ENCODE measurements around the gene SLC25A23. TPM values are rescaled to one million over a fixed set of nuclear protein-coding genes. Genes with fewer than 3 reads are reported as not detected.

Gene SLC25A23
- total RNA-seq, 1 experiment from 2014 or later, result 60.6 TPM

GRCh38 chr19:6460099-6460884, 700 bp upstream of the SLC25A23 start:
- peak; percentile 100 for DNase-seq (ENCODE audit: low spot score)
- in situ Hi-C loops (cut with HindIII; ENCODE audit: low sequenced_read_pairs), result no loop called here

GRCh38 chr19:6458695-6459261, 814 bp downstream of the SLC25A23 start:
- in situ Hi-C loops (cut with HindIII; ENCODE audit: low sequenced_read_pairs), result no loop called here

GRCh38 chr19:6457958-6458694, 1.5 kb downstream of the SLC25A23 start:
- peak; percentile 26 for DNase-seq (ENCODE audit: low spot score)

More at GRCh38 chr19:6458695-6459261, 814 bp downstream of the SLC25A23 start:
- DNase-seq (ENCODE audit: low spot score), result peak; percentile 34

GRCh38 chr19:6455924-6456323, 3.7 kb downstream of the SLC25A23 start:
- no peak for DNase-seq (ENCODE audit: low spot score)
- in situ Hi-C loops (cut with HindIII; ENCODE audit: low sequenced_read_pairs), result no loop called here

More at GRCh38 chr19:6457958-6458694, 1.5 kb downstream of the SLC25A23 start:
- in situ Hi-C loops (cut with HindIII; ENCODE audit: low sequenced_read_pairs), result no loop called here

GRCh38 chr19:6453951-6454565, 5.5 kb downstream of the SLC25A23 start:
- DNase-seq (ENCODE audit: low spot score), result no peak
- in situ Hi-C loops (cut with HindIII; ENCODE audit: low sequenced_read_pairs), result no loop called here

- DNase-seq (ENCODE audit: low spot score), result no peak
- in situ Hi-C loops (cut with HindIII; ENCODE audit: low sequenced_read_pairs), result no loop called here
Measured at GRCh38 chr19:6452899-6453298, 6.7 kb downstream of the SLC25A23 start.

GRCh38 chr19:6452223-6452614, 7.4 kb downstream of the SLC25A23 start:
- no peak for DNase-seq (ENCODE audit: low spot score)
- in situ Hi-C loops (cut with HindIII; ENCODE audit: low sequenced_read_pairs), result no loop called here

- in situ Hi-C loops (cut with HindIII; ENCODE audit: low sequenced_read_pairs), result no loop called here
- no peak for DNase-seq (ENCODE audit: low spot score)
Measured at GRCh38 chr19:6451583-6452222, 7.9 kb downstream of the SLC25A23 start.

GRCh38 chr19:6450166-6450565, 9.4 kb downstream of the SLC25A23 start:
- in situ Hi-C loops (cut with HindIII; ENCODE audit: low sequenced_read_pairs), result no loop called here
- no peak for DNase-seq (ENCODE audit: low spot score)

- in situ Hi-C loops (cut with HindIII; ENCODE audit: low sequenced_read_pairs), result no loop called here
- DNase-seq (ENCODE audit: low spot score), result no peak
Measured at GRCh38 chr19:6448045-6448444, 11.5 kb downstream of the SLC25A23 start.

GRCh38 chr19:6446452-6446851, 13.1 kb downstream of the SLC25A23 start:
- DNase-seq (ENCODE audit: low spot score), result no peak
- in situ Hi-C loops (cut with HindIII; ENCODE audit: low sequenced_read_pairs), result no loop called here

- no peak for DNase-seq (ENCODE audit: low spot score)
- in situ Hi-C loops (cut with HindIII; ENCODE audit: low sequenced_read_pairs), result no loop called here
Measured at GRCh38 chr19:6443986-6444385, 15.6 kb downstream of the SLC25A23 start.

GRCh38 chr19:6442087-6442688, 17.4 kb downstream of the SLC25A23 start:
- DNase-seq (ENCODE audit: low spot score), result no peak
- in situ Hi-C loops (cut with HindIII; ENCODE audit: low sequenced_read_pairs), result no loop called here

GRCh38 chr19:6440905-6441304, 18.7 kb downstream of the SLC25A23 start:
- no peak for DNase-seq (ENCODE audit: low spot score)
- in situ Hi-C loops (cut with HindIII; ENCODE audit: low sequenced_read_pairs), result no loop called here

- in situ Hi-C loops (cut with HindIII; ENCODE audit: low sequenced_read_pairs), result no loop called here
- DNase-seq (ENCODE audit: low spot score), result no peak
Measured at GRCh38 chr19:6439743-6440142, 19.8 kb downstream of the SLC25A23 start.

GRCh38 chr19:6433663-6434062, 25.9 kb downstream of the SLC25A23 start, which contains the start of gene SLC25A41:
Gene SLC25A41 (minus strand): TSS chr19:6433763. CDS start chr19:6433693, 70 bp downstream.
- no peak for DNase-seq (ENCODE audit: low spot score)
- in situ Hi-C loops (cut with HindIII; ENCODE audit: low sequenced_read_pairs), result no loop called here

GRCh38 chr19:6433165-6433564, 26.4 kb downstream of the SLC25A23 start:
- no peak for DNase-seq (ENCODE audit: low spot score)
- in situ Hi-C loops (cut with HindIII; ENCODE audit: low sequenced_read_pairs), result no loop called here

- no peak for DNase-seq (ENCODE audit: low spot score)
- in situ Hi-C loops (cut with HindIII; ENCODE audit: low sequenced_read_pairs), result no loop called here
Measured at GRCh38 chr19:6431891-6432290, 27.7 kb downstream of the SLC25A23 start.
